ENCODE data around the gene CBFA2T2.
"Not testable (repeated sequence)": the region's sequence is repeated elsewhere in the genome, so short reads cannot be mapped to it uniquely, and the experiment has no call there.

Gene CBFA2T2

GRCh38 chr20:33624399-33624798, 134.5 kb downstream of the CBFA2T2 start:
- DNase-seq (ENCODE audit: low spot score) = no peak

- DNase-seq (ENCODE audit: low spot score) = no peak
Observed at GRCh38 chr20:33626190-33626589, 136.3 kb downstream of the CBFA2T2 start.

GRCh38 chr20:33627577-33628216, 137.8 kb downstream of the CBFA2T2 start:
- DNase-seq (ENCODE audit: low spot score) = no peak

- DNase-seq (ENCODE audit: low spot score) = no peak
Observed at GRCh38 chr20:33629533-33629932, 139.6 kb downstream of the CBFA2T2 start.

- no peak for DNase-seq (ENCODE audit: low spot score)
Observed at GRCh38 chr20:33629979-33630378, 140.1 kb downstream of the CBFA2T2 start.

GRCh38 chr20:33630507-33630906, 140.6 kb downstream of the CBFA2T2 start:
- no peak for DNase-seq (ENCODE audit: low spot score)

GRCh38 chr20:33631910-33632309, 142.0 kb downstream of the CBFA2T2 start:
- DNase-seq (ENCODE audit: low spot score) = not testable (repeated sequence)

- no peak for DNase-seq (ENCODE audit: low spot score)
Observed at GRCh38 chr20:33635341-33635740, 145.4 kb downstream of the CBFA2T2 start.

GRCh38 chr20:33636776-33637175, 146.9 kb downstream of the CBFA2T2 start:
- no peak for DNase-seq (ENCODE audit: low spot score)

GRCh38 chr20:33640287-33640686, 150.4 kb downstream of the CBFA2T2 start:
- DNase-seq (ENCODE audit: low spot score) = no peak

GRCh38 chr20:33644313-33645071, 154.6 kb downstream of the CBFA2T2 start:
- no peak for DNase-seq (ENCODE audit: low spot score)

GRCh38 chr20:33645072-33645358, 155.1 kb downstream of the CBFA2T2 start:
- no peak for DNase-seq (ENCODE audit: low spot score)

GRCh38 chr20:33645396-33645795, 155.5 kb downstream of the CBFA2T2 start:
- DNase-seq (ENCODE audit: low spot score) = no peak

GRCh38 chr20:33646191-33646590, 156.3 kb downstream of the CBFA2T2 start:
- no peak for DNase-seq (ENCODE audit: low spot score)

- DNase-seq (ENCODE audit: low spot score) = not testable (repeated sequence)
Observed at GRCh38 chr20:33646959-33647602, 157.2 kb downstream of the CBFA2T2 start.

GRCh38 chr20:33647603-33648395, 157.9 kb downstream of the CBFA2T2 start:
- DNase-seq (ENCODE audit: low spot score) = peak; percentile 92

- peak; percentile 47 for DNase-seq (ENCODE audit: low spot score)
Observed at GRCh38 chr20:33648396-33649004, 158.6 kb downstream of the CBFA2T2 start.

GRCh38 chr20:33649201-33649681, 159.3 kb downstream of the CBFA2T2 start:
- peak; percentile 58 for DNase-seq (ENCODE audit: low spot score)

- DNase-seq (ENCODE audit: low spot score) = no peak
Observed at GRCh38 chr20:33650111-33650752, 160.3 kb downstream of the CBFA2T2 start.

GRCh38 chr20:33650753-33651561, 161.1 kb downstream of the CBFA2T2 start:
- DNase-seq (ENCODE audit: low spot score) = no peak
